ENCODE measurements around the gene MZF1.
A peak's percentile ranks its signal among the peaks of the same experiment; 100 is the strongest.

The MZF1 gene

GRCh38 chr19:58538257-58539168 lies 34.6 kb downstream of the MZF1 start:
- no peak for DNase-seq

GRCh38 chr19:58536852-58537798 lies 36.0 kb downstream of the MZF1 start:
- no peak for DNase-seq

- no peak for DNase-seq
Observed at GRCh38 chr19:58535857-58536256, 37.3 kb downstream of the MZF1 start.

- no peak for DNase-seq
Observed at GRCh38 chr19:58531034-58531840, 41.9 kb downstream of the MZF1 start.

GRCh38 chr19:58529405-58529804 lies 43.7 kb downstream of the MZF1 start:
- DNase-seq: no peak

- no peak for DNase-seq
Observed at GRCh38 chr19:58522709-58523108, 50.4 kb downstream of the MZF1 start.

- DNase-seq: no peak
Observed at GRCh38 chr19:58521651-58522050, 51.5 kb downstream of the MZF1 start.

- DNase-seq: no peak
Observed at GRCh38 chr19:58520257-58520599, 52.9 kb downstream of the MZF1 start.

GRCh38 chr19:58519355-58520256 lies 53.5 kb downstream of the MZF1 start, which contains the start of gene ZBTB45:
TSS of gene ZBTB45 (minus strand) at chr19:58519810. CDS start at chr19:58517673, 2,137 bp downstream.
- peak; percentile 68 to 86 for DNase-seq

GRCh38 chr19:58519087-58519354 lies 54.1 kb downstream of the MZF1 start:
- no peak for DNase-seq

GRCh38 chr19:58518256-58519086 lies 54.7 kb downstream of the MZF1 start:
- no peak for DNase-seq

GRCh38 chr19:58516964-58517833 lies 55.9 kb downstream of the MZF1 start:
- DNase-seq: no peak

GRCh38 chr19:58516246-58516836 lies 56.8 kb downstream of the MZF1 start:
- no peak for DNase-seq

GRCh38 chr19:58515259-58515658 lies 57.9 kb downstream of the MZF1 start:
- no peak for DNase-seq

GRCh38 chr19:58514564-58515022 lies 58.5 kb downstream of the MZF1 start:
- no peak for DNase-seq

GRCh38 chr19:58513694-58514563 lies 59.2 kb downstream of the MZF1 start:
- DNase-seq: peak in 1 of 2 experiments; percentile 22

- no peak for DNase-seq
Observed at GRCh38 chr19:58513213-58513693, 59.9 kb downstream of the MZF1 start.
